GM18870 (cell line): ENCODE results near the gene NFKBIZ.

Source experiments
- ATAC-seq: cut with Tn5 transposase; IDR thresholded peaks from one replicate; pipeline ENCODE4 v1.9.1; 2021; ENCODE audit warnings: moderate library complexity; ENCODE audit not compliant: unreplicated experiment

The NFKBIZ gene

GRCh38 chr3:101824702-101825101 is 24.6 kb upstream of the NFKBIZ start:
- no peak for ATAC-seq

GRCh38 chr3:101825904-101826445 is 23.3 kb upstream of the NFKBIZ start:
- ATAC-seq: no peak

GRCh38 chr3:101827211-101828174 is 21.8 kb upstream of the NFKBIZ start:
- ATAC-seq: peak; percentile 78

DNA sequence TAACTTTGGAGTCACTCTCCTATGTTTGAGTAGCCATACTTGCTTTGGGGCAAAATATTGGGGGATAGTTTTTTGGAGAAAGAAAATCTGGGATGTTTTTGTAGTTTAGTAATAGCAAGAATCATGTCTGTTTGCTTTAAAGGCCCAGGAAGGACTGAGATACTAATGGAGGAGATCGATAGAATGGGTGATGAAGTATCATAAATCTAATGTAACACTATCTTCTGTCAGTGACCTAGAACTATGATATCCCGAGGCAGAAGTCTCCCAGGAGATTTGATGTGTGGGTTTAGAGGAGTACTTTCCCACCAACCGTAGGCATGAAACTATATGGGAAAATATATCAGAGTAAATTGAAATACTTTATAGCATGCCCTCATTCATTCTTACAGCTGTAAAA is 21.0 kb upstream of the NFKBIZ start:
- no peak for ATAC-seq

DNA sequence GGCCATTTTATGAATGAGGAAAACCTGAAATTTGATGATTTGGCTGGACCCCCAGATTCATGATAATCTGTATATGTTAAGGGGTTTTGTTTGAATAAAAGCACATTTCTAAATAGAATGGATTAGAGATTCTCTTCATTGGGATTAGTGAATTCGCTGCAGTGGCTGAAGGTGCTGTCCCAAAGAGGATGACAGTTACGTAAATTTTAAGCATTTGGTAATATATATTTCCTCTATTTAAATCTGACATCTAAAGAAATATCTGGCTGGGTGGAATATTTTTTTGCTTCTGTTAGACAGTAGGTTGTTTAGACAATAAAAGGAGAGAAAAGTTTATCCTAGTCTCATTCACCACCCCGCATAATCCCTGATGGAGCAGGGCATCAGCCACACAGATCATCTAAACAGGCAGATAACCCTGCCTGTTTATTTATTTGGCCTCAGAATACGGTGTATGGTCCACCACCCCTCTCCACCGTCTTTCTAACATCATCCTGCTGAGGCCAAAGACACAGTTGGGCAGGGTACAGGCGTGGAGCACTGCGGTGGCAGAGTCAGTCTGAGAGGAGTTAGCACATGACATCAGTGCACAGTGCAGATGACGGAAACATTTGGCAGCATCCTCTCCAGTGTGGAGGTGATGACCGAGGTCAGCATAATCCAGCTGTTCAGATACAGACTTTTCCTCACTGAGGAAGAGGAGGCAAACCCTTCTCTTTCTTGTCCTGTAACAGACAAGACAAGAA is 20.4 kb upstream of the NFKBIZ start:
- peak; percentile 44 for ATAC-seq

GRCh38 chr3:101829437-101829830 is 19.9 kb upstream of the NFKBIZ start:
- ATAC-seq: no peak

GRCh38 chr3:101829874-101830273 is 19.4 kb upstream of the NFKBIZ start:
- ATAC-seq: no peak

DNA sequence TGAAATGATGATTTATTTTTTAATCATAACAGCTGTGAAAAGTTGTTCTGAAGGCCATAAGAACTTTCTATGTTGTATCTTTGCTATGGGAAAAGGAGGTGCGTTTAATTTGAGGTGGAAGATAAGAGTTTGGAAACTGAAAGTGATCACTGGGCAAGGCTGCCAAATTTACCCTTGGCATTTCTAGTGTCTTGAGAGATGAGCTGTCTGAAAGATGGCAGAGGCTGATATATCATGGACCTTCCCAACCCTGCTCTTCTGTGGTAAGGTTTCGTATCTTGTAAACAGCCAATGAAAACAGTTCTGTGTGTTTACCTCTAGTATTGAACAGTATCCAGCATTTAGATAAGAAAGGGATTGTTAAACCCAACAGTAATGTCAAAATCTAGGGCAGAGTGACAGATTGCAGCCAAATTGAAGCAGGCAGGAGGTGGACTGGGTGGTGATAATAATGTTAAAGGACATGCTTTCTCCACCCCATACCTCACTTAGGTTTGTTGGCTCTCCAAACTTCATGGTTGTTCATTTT is 15.8 kb upstream of the NFKBIZ start:
- no peak for ATAC-seq

DNA sequence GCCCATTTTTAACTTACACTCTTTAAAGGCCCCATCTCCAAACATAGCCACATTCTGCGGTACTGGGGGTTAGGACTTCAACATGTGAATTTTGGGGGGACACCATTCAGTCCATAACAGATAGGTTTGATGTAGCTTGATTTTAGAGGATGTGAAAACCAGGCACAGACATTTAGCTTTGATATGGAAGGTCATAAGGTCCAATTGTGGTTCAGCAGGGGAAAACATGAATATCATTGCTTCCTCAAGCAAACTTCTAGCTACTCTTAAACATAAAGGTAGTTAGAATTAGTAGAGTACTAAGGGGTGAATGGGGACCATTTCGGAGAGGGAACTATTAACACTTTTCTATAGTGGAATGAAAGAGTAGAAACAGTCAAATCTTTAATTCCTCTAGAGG is 13.6 kb upstream of the NFKBIZ start:
- ATAC-seq: no peak

DNA sequence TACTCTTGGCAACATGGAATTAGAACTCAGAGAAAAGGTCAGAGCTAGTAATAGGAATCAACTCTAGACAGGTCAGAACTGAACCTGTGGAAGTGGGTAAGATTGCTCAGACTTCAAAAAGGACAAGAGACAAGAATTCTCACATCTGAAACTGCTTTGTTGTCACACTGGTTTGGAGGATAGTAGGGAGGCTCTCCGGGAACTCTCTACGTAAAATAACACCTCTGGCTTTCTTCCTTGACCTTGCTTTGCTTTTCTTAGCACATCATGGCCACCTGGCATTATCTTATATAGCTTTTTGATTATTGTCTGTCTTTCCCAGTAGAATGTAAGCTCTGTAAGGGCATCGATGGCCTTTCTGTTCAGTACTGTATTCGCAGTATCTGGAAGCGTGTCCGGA is 13.2 kb upstream of the NFKBIZ start:
- no peak for ATAC-seq

DNA sequence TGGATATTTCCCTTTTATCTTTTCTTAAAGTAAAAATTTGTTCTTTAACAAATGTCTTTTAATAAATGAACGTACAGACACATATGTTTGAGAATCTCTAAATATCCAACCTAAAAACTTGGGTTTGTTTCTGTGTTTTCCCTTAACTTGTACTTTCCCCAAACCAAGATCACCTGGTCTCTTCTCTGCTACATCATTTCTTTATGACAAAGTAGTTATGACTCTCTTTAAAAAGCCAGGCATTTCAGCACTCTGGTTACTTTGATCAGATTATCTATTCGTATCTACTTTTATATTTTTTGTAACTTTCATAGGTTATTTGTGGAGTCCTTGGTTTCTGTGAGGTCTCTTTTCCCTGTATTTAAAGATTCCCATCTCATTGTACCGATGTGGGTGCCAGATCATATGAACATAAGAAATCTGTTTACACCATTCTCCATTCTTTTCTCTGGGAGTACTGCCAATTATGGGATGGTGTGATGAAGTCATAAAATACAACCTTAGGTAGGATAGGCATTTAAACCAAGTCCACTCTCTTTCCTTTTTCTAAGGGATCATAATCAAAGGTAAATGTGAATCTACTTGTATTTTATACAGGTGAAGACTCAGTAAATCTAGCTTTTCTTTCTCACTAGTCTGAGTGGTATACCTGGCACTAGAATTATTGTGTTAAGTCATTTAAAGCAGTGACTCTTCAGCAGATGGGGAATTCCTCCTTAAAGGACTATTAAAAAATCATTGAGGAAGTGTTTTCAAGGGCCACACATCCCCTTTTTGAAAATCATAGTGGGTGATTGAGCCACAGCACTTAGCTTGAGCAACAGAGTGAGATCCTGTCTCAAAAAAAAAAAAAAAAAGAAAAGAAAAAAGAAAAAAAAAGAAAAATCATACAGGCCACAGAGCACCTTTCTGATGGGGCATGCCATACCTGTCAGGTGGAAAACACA is 12.4 kb upstream of the NFKBIZ start:
- no peak for ATAC-seq

DNA sequence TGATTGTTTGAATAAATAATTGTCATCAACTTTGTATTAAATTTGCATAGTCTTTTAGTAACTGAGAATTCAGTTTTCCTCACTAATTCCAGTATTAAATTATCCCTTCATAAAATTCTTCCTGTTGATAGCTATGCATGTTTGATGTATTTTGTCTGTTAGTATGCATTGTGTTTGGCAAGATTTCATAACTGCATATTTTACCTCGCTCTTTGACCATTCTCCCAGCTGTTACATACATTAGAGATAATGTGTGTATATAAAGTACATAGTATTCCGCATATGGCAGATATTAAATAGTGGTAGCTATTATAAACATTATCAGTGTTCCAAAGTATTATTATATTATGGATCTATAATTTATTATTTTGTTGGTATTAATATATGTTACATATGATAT is 10.6 kb upstream of the NFKBIZ start:
- no peak for ATAC-seq

GRCh38 chr3:101840066-101840465 is 9.2 kb upstream of the NFKBIZ start:
- no peak for ATAC-seq

DNA sequence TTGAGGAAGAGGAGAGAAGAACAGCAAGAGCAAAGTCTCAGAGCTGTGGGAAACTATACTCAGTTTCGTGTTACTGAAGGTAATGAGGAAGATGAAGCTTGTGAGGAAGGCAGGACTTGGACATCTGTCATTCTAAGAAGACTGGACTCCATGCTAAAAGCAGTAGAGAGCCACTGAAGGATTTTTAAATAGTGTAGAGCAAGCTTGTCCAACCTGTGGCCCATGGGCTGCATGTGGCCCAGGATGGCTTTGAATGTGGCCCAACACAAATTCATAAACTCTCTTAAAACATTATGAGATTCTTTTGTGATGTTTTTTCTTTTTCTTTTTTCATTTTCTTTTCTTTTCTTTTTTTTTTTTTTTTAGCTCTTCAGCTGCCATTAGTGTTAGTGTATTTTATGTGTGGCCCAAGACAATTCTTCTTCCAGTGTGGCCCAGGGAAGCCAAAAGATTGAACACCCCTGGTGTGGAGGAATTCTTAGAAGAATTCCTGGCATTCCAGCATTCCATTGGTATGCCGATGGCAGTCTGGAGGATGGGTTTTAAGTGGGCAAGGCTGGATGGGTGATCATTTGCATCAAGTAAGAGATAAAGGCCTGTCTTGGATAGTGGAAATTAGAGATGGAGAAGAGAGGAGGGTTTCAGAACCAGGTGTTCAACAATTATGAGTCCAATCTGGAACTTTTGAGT is 6.9 kb upstream of the NFKBIZ start:
- no peak for ATAC-seq

DNA sequence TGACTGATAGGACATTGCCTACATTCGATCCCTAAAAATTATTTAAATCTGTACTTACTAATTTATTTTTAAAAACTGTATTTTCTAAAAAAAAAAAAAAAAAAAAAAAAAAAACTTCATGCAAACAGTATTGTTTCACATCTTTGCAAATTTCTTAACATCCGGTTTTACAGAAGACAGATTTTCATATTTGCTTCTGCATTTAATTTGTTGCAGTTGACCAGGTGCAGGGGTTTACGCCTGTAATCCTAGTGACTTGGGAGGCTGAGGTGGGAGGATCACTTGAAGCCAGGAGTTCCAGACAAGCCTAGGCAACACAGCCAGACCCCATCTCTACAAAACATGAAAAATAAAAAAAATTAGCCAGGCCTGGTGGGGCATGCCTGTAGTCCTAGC is 6.4 kb upstream of the NFKBIZ start:
- ATAC-seq: no peak

GRCh38 chr3:101845425-101845824 is 3.9 kb upstream of the NFKBIZ start:
- no peak for ATAC-seq

DNA sequence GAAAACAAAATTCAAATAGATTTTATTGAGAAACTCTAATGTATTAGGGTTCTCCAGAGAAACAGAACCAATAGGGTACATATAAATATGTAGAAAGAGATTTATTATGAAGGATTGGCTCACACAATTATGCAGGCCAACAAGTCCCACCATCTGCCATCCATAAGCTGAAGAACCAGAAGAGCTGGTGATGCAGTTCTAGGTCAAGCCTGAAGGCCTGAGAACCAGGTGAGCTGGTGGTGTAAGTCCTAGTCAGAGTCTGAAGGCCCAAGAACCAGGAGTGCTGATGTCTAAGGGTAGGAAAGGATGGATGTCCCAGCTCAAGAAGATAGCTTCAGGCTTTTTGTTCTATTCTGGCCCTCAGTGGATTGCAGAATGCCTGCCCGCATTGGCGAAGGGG is 2.6 kb upstream of the NFKBIZ start:
- ATAC-seq: no peak

DNA sequence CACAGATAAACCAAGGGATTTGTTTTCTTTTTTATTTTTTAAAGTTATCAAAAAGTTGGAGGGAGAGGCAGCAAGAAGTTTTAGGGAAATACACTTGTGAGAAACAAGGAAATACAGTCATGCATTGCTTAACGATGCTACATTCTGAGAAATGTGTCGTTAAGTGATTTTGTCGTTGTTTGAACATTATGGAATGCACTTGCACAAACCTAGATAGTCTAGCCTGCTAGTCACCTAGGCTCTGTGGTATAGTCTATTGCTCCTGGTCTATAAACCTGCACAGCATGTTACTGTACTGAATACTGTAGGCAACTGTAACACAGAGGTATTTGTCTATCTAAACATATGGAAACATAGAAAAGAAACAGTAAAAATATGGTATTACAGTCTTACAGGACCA is 2.0 kb upstream of the NFKBIZ start:
- no peak for ATAC-seq

DNA sequence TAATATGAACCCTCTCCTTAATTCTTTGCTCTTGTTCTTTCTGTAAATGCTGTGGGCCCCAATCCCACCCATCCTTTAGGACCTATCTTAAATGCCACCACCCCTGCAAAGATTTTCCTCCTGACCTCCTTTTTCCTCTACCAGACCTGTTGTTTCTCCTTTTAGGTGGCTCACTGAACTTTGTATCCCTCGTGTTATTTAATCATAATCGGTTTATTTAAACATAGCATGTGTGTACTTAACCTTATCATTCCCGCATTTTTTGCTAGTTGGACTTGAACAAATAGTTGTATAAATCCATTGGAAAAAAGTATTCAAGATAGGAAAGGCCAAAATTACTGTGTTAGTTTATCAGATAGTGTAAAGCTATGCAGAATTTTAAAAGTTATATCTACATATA is 988 bp upstream of the NFKBIZ start:
- ATAC-seq: no peak

DNA sequence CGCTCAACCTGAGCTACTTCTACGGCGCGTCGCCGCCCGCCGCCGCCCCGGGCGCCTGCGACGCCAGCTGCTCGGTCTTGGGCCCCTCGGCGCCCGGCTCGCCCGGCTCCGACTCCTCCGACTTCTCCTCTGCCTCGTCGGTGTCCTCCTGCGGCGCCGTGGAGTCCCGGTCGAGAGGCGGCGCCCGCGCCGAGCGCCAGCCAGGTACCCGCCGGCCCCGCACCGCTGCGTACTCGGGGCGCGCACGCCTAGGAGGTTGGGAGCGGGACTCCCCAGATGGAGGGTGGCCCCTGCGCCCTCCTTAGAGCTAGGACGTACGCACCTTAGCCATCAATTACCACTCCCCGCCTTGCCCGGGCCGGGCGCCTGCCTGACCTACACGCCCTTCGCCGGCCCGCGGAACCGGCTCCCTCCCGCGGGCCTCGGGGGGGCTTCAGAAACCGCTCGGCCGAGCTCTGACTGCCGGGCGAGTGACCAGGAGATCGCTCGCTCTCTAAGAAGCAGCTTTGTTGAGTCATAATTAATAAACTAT is 466 bp downstream of the NFKBIZ start:
- ATAC-seq: peak; percentile 22
